Brain pericyte (primary cell): Measurements from ENCODE around the gene PNP.
"Not testable (repeated sequence)": the region's sequence is repeated elsewhere in the genome, so short reads cannot be mapped to it uniquely, and the experiment has no call there.

Experiments
- DNase-seq: peaks from one replicate; pipeline ENCODE4 v3.0.0-alpha.2; 2012; ENCODE audit warnings: low read depth, low spot score

PNP gene

GRCh38 chr14:20489093-20489994, 20.1 kb downstream of the PNP start:
- DNase-seq = no peak

GRCh38 chr14:20490563-20490962, 21.4 kb downstream of the PNP start:
- no peak for DNase-seq

DNA sequence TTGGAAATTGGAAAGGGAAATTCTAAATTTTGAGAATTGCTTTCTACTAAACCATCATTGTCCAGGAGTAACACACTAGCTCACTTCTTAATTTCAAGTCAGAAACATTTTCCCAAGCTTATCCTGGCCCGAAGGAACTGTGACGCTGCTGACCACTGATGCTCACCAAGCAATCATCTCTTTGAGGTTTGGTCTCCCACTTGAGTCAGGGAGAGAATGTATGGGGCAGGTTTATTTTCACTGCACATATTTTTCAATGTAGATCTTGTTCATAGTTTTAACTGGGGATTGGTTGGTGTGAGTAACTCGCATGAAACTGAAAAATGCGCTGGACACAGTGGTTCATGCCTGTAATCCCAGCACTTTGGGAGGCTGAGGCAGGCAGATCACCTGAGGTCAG, 23.3 kb downstream of the PNP start:
- no peak for DNase-seq

DNA sequence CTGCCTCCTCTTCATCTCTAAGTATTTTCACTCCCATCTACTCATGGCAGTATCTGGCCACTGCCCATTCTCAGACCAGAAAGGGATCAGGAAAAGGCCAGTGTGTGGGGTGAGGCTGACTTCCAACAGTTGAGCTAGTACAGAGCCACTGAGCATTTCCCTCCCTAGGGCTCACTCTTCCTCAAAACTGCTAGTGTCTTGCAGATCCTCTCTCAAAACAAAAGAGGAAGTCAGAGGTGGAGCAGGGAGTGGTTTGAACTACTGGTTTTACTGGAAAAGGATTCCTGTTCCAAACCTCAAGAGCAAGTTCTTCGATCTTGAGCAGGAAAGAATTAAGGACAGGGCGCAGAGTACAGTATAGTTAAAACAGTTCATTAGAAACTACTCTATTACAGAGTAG, 24.4 kb downstream of the PNP start:
- no peak for DNase-seq

- no peak for DNase-seq
Observed at GRCh38 chr14:20494935-20495766, 25.9 kb downstream of the PNP start.

DNA sequence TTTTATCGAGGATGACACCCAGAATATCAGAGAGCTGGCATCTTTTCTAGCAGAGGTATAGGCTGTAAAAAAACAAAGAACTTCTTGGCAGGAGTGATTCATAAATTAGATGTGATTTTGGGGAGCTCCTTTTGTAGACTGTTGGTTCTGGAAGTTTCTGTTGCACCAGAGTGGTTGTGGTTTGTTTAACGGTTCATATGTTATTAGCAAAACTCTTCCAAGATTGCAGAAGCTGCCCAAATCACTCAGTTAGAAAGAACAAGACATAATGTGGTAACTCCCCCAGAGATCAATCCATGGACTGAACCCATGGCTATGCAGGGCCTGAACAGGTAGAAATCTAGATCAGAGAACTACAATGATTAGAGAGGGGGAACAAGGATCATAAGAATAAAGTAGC, 29.4 kb downstream of the PNP start:
- no peak for DNase-seq

DNA sequence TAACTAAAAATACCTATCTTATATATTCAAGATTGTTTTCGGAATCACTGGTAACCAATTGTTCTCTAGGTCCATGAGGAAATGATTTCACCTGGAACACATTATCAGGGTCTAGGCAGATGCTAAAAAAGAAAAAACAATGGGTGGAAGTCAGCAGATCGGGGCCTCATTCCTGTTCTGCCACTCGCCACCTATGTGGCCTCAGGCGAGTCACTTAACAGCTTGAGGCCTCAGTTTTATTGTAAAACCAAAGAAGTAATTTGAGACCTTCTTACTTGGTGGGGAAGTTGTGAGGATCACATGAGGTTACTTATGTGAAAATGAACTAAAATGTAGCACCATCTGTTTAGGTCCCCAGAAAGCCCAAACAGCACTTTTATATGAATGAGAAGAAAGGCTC, 29.9 kb downstream of the PNP start:
- DNase-seq = no peak

GRCh38 chr14:20499881-20500280, 30.7 kb downstream of the PNP start:
- no peak for DNase-seq

- no peak for DNase-seq
Observed at GRCh38 chr14:20501346-20501745, 32.1 kb downstream of the PNP start.

- DNase-seq = no peak
Observed at GRCh38 chr14:20503898-20504297, 34.7 kb downstream of the PNP start.

GRCh38 chr14:20506276-20506675, 37.1 kb downstream of the PNP start:
- not testable (repeated sequence) for DNase-seq

- not testable (repeated sequence) for DNase-seq
Observed at GRCh38 chr14:20506752-20507151, 37.5 kb downstream of the PNP start.

GRCh38 chr14:20507537-20507936, 38.3 kb downstream of the PNP start:
- DNase-seq = not testable (repeated sequence)

DNA sequence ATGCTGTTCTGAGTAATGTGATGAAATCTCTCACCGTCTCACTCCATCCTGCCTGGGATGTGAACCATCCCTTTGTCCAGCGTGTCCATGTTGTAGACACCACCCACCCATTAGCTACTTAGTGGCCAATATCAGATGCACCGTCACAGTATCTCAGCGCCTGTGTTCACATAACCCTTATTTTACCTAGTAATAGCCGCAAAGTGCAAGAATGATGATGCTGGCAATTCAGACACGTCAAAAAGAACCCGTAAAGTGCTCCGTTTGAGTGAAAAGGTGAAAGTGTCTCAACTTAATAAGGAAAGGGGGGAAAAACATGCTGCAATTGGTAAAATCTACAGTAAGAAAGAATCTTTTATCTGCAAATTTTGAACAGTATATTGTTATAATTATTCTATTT, 39.2 kb downstream of the PNP start:
- DNase-seq = no peak

GRCh38 chr14:20512177-20512905, 43.1 kb downstream of the PNP start:
- DNase-seq = no peak

DNA sequence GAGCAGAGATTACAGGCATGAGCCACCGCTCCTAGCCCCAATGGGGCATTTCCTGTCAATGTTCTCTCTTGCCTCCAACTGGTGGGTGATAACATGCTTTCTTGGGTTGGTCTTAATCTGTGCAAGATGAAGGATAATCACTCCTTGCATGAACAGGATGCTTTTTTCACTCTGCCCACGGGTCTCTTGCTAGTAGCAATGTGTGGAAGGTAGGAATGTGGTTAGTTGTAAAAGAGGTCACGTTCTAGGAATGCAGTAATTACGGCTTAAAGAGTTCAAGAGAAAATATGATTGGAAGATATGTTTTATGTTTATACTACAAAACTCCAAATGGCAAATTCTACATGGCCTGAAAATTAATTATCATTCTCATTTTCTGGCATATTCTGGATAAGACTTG, 46.6 kb downstream of the PNP start:
- no peak for DNase-seq

GRCh38 chr14:20516921-20517320, 47.7 kb downstream of the PNP start:
- DNase-seq = no peak

DNA sequence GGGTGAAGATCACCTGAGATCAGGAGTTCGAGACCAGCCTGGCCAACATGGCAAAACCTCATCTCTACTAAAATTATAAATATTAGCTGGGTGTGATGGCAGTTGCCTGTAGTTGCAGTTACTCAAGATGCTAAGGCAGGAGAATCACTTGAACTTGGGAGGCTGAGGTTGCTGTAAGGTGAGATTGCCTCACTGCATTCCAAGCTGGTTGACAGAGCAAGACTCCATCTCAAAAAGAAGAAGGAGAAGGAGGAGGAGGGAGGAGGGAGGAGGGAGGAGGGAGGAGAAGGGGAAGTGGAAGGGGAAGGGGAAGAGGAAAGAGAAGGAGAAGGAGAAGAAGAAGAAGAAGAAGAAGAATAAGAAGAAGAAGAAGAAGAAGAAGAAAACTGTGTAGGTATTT, 53.1 kb downstream of the PNP start:
- DNase-seq = no peak

GRCh38 chr14:20524027-20524426, 54.8 kb downstream of the PNP start:
- no peak for DNase-seq
